Left hindlimb (tissue), 1 donor: Measurements from ENCODE around the gene SSTR3.
A peak's percentile ranks its signal among the peaks of the same experiment; 100 is the strongest.

Source experiments
- DNase-seq: peaks from one replicate; pipeline ENCODE4 v3.0.0-alpha.2; 2018

The SSTR3 gene

DNA sequence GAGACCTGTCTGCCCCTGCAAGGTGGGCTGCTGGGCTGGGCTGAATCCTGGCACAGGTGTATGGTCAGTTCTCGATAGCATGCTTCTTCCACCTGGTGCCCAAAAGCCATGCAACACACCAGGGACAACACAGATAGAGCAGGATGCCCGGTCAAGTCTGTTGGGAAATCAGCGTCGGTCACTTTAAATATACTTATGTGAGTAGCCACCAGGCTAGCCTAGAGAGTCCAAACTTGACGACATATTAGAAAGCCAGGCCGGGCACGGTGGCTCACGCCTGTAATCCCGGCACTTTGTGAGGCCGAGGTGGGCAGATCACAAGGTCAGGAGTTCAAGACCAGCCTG is 33.2 kb downstream of the SSTR3 start:
- DNase-seq: no peak

- DNase-seq: peak; percentile 36
These were observed 33.7 kb downstream of the SSTR3 start for GRCh38 chr22:37178350-37179125.

GRCh38 chr22:37177755-37178154 is 34.5 kb downstream of the SSTR3 start:
- DNase-seq: no peak

DNA sequence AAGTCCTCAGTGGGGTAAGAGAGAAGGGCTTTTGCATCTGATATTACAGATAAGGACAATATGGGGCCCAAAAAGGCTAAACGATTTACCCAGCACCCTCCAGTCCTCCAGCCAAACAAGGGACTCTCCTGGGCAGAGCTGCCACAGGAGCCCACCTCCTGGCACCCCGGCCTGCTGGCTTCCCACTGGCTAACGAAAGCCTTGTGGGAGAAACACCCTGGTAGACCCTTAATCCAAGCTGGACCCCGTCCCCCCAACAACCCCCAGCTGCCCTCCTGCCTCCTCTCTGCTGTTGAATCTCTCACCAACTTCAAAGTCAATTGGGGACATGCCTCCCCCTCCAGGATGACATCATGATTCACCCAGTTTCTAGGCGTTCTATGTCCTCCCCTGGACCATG is 35.1 kb downstream of the SSTR3 start:
- peak; percentile 32 for DNase-seq

- DNase-seq: peak; percentile 93
These were observed 35.7 kb downstream of the SSTR3 start for GRCh38 chr22:37176464-37177061.

GRCh38 chr22:37175414-37176281 is 36.6 kb downstream of the SSTR3 start:
- DNase-seq: peak; percentile 63

DNA sequence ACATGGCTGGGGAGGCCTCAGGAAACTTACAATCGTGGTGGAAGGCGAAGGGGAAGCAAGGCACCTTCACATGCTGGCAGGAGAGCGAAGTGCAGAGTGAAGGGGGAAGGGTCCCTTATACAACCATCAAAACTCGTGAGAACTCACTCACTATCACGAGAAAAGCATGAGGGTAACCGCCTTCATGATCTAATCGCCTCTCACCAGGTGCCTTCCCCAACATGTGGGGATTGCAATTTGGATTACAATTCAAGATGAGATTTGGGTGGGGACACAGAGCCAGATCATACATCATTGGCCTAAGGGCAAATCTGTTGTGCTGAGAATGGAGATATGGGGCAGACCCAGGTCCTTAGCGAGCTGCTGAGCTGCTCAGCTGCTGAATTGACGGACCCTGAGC is 37.3 kb downstream of the SSTR3 start:
- DNase-seq: no peak

GRCh38 chr22:37173709-37174108 is 38.6 kb downstream of the SSTR3 start:
- DNase-seq: peak; percentile 56

- DNase-seq: peak; percentile 22
These were observed 39.7 kb downstream of the SSTR3 start for GRCh38 chr22:37172266-37173245.

DNA sequence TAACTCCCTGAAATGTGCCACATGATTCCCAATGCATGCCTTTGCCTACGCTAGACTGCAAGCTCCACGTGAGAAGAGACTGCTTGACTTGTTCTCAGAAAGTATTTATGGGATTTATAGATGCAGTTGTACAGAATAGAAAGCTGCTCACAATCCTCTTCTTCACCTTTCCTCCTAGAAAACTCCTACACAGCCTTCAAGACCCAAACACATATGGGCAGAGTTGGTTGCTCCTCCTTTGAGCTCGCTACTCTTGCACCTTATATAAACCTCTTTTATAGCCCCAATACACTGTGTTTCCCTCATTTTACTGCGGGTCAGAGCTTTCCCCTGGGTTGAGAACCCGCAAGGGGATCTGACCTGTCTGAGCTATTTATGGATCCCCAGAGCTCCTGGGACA is 40.6 kb downstream of the SSTR3 start:
- no peak for DNase-seq

DNA sequence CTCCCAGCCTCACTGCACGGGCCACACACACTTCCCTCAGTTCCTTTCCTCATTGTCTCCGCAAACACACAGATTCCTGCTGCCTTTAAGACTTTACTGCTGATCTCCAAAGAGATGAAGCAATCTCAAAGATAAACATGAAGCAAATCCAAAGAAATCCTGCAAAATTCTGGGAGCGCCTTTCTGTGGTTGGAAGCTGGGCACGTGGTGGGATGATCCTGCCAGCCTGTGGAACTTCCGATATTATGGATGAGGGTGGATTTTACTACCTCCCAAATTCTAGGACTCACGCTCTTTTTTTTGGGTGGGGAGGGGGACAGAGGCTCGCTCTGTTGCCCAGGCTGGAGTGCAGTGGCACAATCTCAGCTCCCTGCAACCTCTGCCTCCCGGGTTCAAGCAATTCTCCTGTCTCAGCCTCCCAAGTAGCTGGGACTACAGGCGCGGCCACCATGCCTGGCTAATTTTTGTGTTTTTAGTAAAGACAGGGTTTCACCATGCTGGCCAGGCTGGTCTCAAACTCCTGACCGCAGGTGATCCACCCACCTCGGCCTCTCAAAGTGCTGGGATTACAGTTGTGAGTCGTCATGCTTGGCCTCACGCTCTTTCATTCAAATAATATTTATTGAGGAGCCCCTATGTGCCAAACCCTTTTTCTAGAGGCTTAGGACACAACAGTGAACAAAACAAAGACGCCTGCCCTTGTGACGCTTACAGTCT is 41.4 kb downstream of the SSTR3 start:
- peak; percentile 34 for DNase-seq

GRCh38 chr22:37169947-37170688 is 42.2 kb downstream of the SSTR3 start:
- DNase-seq: no peak

GRCh38 chr22:37169406-37169805 is 42.9 kb downstream of the SSTR3 start:
- DNase-seq: peak; percentile 15

DNA sequence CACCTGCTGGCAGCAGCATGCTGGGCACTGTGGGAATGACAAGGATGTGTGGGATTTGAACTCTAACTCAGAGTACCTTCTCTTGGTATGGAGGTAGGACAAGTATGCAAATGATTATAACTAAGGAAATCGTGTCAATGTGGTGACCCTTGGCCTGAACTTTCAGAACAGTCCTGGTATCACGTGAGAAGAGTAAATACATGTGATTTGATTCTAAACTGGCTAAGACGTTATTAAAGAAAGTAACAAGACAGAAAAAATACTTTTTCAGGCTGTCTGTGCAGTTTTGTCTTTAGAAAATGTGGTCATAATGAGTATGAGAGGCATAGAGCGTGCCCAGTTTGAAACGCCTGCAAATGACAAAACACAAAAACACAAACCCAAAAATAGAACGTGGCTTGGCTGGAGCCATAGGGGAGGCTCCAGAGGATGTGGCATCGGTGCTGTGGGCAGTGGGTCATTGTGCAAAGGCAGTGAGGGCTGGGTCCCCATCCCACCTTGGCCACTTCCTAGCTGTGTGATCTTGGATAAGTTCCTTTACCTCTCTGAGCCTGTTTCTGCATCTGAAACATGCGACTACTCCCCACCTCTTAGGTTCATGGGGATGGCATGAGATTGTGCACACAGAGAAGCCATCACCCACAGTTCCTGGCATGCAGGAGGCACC is 44.2 kb downstream of the SSTR3 start:
- peak; percentile 45 for DNase-seq

GRCh38 chr22:37167176-37167980 is 44.9 kb downstream of the SSTR3 start:
- DNase-seq: peak; percentile 34

GRCh38 chr22:37166675-37167066 is 45.6 kb downstream of the SSTR3 start:
- peak; percentile 86 for DNase-seq

DNA sequence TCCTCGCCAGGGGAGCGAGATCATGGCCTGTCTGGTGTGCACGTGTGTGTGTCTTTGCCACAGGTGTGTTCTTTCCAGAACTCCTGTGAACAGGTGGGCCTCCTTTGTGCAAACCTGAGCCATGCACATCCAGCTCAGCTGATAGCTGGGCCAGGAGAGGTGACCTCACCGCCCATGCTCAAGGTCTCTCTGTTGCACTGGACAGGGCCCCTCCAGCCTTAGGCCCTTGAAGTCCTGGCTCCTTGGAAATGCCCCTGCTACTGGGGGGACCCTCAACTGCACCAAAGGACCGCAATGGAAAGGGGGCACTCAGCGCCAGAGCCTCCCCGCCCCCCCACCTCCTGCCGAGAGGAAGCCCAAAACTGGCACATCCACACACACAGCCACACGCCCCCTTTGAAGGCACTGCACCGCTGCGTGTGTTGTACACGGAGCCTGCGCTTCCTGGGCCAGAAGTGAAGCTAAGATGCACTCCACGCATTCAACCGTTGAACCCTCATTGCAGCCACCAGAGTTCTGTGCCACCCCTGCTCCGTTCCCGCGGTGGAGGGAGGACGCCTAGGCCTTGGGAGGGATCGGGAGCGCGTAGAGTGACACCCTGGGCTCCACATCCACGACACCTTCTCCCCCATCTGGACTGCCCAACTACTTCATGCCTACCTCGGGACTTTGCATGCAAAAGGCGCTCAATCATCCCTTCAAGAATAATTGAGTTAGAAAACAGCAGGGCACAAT is 46.2 kb downstream of the SSTR3 start:
- DNase-seq: no peak

DNA sequence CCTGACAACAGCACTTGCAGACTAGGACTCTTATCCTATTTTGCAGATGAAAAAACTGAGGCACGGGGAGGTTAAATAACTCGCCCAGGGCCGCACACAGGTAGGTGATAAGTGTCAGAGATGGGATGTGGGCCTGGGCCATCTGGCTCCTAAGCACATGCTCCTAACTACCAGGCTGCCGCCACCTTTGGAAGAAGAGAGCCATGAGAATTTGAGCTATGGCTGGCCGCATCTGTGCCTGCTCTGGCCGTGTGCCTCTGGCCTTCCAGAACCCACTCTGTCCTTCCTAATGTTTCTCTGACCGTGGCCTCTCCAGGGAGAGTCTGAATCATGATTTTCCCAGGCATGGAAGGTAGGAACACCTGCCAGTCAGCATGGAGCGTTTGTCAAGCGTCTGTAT is 47.2 kb downstream of the SSTR3 start:
- DNase-seq: no peak

DNA sequence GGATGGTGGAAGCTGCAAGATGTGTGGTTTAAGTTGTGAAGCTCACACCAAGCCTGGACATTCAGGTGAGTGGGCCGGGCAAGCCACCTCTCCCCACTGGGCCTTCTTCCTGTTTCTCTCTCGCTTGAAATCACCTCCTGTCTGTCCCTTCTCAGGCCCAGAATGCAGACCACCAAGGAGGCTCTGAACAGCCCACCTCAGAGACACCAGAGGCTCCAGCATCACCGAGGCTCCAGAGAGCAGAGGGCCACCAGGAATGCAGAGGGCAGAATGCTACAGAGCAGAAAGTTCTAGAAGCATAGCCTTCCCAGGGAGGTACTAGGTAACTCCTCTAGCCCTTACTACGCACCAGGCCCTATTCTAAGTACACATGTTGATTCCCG is 47.8 kb downstream of the SSTR3 start:
- DNase-seq: no peak
